RWPE2 (cell line): ENCODE measurements around the gene CERS6.

Experiments
- ATAC-seq: fragments of 200-7000 bp; cut with Tn5 transposase; 3 replicates; pipeline ENCODE4 v1.9.1; 2021; ENCODE audit warnings: low read depth
- DNase-seq: peaks from one replicate; pipeline ENCODE4 v3.0.0-alpha.2; 2020; ENCODE audit warnings: low spot score
- H3K27ac ChIP-seq: fragments of 450-650 bp; 2 replicates; pipeline ENCODE4 v1.5.1; 2017; ENCODE audit warnings: mild to moderate bottlenecking; ENCODE audit not compliant: poor library complexity, severe bottlenecking
- H3K27me3 ChIP-seq: fragments of 250-450 bp; sonication (Bioruptor Pico); 2 replicates; pipeline ENCODE4 v1.5.1; 2021; ENCODE audit warnings: mild to moderate bottlenecking, moderate library complexity; ENCODE audit not compliant: insufficient read depth, poor library complexity, severe bottlenecking
- H3K36me3 ChIP-seq: fragments of 250-450 bp; sonication (Bioruptor Pico); 2 replicates; pipeline ENCODE4 v1.5.1; 2020; ENCODE audit warnings: low read depth, mild to moderate bottlenecking, moderate library complexity
- H3K4me1 ChIP-seq: fragments of 250-450 bp; sonication (Bioruptor Pico); 2 replicates; pipeline ENCODE4 v1.5.1; 2021; ENCODE audit warnings: mild to moderate bottlenecking, moderate library complexity; ENCODE audit not compliant: insufficient read depth, poor library complexity, severe bottlenecking
- H3K4me3 ChIP-seq: fragments of 250-450 bp; sonication (Bioruptor Pico); 2 replicates; pipeline ENCODE4 v1.5.1; 2021; ENCODE audit warnings: mild to moderate bottlenecking, moderate library complexity; ENCODE audit not compliant: severe bottlenecking
- H3K9me3 ChIP-seq: fragments of 250-450 bp; sonication (Bioruptor Pico); 2 replicates; pipeline ENCODE4 v1.5.1; 2021; ENCODE audit warnings: mild to moderate bottlenecking, moderate library complexity; ENCODE audit not compliant: severe bottlenecking
- CTCF ChIP-seq: fragments of 450-650 bp; IDR thresholded peaks from one replicate; pipeline ENCODE4 v1.5.1; 2017; ENCODE audit warnings: mild to moderate bottlenecking, moderate library complexity; ENCODE audit not compliant: poor library complexity, severe bottlenecking

CERS6 gene

GRCh38 chr2:168821577-168821976 lies 365.5 kb downstream of the CERS6 start:
- no peak for DNase-seq
- no peak for ATAC-seq
- TF ChIP-seq CTCF: no peak
- Histone ChIP-seq H3K9me3 (no peaks in the 10 kb centered on the region), H3K4me3 (no peak overlapping the region), H3K36me3 (no peaks in the 10 kb centered on the region), H3K4me1 (no peaks in the 10 kb centered on the region), H3K27ac (no peak overlapping the region), H3K27me3 (no peaks in the 10 kb centered on the region)

- Histone ChIP-seq H3K36me3 (no peaks in the 10 kb centered on the region), H3K4me3 (no peak overlapping the region), H3K9me3 (no peaks in the 10 kb centered on the region), H3K27me3 (no peaks in the 10 kb centered on the region), H3K4me1 (no peaks in the 10 kb centered on the region), H3K27ac (no peak overlapping the region)
- ATAC-seq (no peak), DNase-seq (no peak)
- no peak for TF ChIP-seq CTCF
Observed at GRCh38 chr2:168821992-168822391, 365.9 kb downstream of the CERS6 start.
